ENCODE data around the gene CTSH. TPM values are rescaled to one million over a fixed set of nuclear protein-coding genes. Genes with fewer than 3 reads are reported as not detected.
"Not testable (repeated sequence)": the region's sequence is repeated elsewhere in the genome, so short reads cannot be mapped to it uniquely, and the experiment has no call there.

CTSH gene
- total RNA-seq, 4 donors from 2014 or later = 72.9 to 280 (median 111) TPM

- Histone ChIP-seq H3K4me3 (no peak overlapping the region), H3K36me3 (no peaks in the 10 kb centered on the region), H3K27me3 (no peaks in the 10 kb centered on the region), H3K27ac (no peak overlapping the region), H3K9me3 (no peaks in the 10 kb centered on the region), H3K4me1 (peaks cover 0 to 15% of the 10 kb centered on the region in 2 donors)
- DNase-seq = no peak
- intact Hi-C loops (cut with DNase I; ENCODE audit: low total_unique reads) = no loop called here
- TF ChIP-seq CTCF (IDR thresholded peaks at IDR 0.05) (no peak), POLR2A (IDR thresholded peaks at IDR 0.05) (no peak)
Observed at GRCh38 chr15:78880242-78880533, 64.7 kb downstream of the CTSH start.

DNA sequence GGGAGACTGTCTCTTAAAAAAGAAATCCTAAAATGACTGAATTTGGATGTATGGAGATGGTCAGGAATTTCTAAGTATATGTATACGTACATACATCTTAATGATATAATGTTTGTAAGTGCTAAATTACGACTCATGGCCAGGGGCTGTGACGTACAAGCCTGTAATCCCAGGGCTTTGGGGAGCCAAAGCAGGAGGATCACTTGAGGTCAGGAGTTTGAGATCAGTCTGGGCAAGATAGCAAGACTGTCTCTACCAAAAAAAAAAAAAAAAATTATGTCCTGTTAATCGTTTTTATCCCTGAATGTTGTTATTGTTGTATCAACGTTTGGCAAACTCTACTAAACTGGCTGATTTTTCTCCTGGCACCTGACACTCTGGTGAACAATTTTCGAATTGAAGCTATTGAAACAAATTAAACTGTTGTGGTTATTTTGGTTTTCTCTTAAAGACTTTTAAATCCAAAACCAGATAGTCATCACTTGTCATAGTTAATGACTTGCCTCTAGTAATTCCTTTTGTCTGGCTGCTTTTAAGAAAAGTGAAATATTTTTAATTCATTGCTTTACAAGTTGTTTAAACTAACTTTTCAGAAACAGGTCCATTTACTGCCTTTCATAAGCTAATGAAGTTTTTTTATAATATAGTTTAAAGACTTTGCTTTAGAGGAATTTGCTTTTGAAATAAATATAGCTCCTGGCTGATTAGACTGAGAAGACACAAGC lies 65.2 kb downstream of the CTSH start:
- no peak for DNase-seq
- Histone ChIP-seq H3K4me1 (peaks cover 0 to 15% of the 10 kb centered on the region in 2 donors), H3K27me3 (no peaks in the 10 kb centered on the region), H3K4me3 (no peak overlapping the region), H3K27ac (no peak overlapping the region), H3K36me3 (no peaks in the 10 kb centered on the region), H3K9me3 (no peaks in the 10 kb centered on the region)
- intact Hi-C loops (cut with DNase I; ENCODE audit: low total_unique reads) = no loop called here
- TF ChIP-seq POLR2A (IDR thresholded peaks at IDR 0.05) (no peak), CTCF (IDR thresholded peaks at IDR 0.05) (no peak)

- DNase-seq = no peak
- intact Hi-C loops (cut with DNase I; ENCODE audit: low total_unique reads) = no loop called here
- no peak overlapping the region for H3K4me3 ChIP-seq
- H3K4me1 ChIP-seq = peaks cover 0 to 15% of the 10 kb centered on the region in 2 donors
- peak overlapping the region in 1 of 2 donors; percentile 4 for H3K27ac ChIP-seq
- TF ChIP-seq POLR2A (IDR thresholded peaks at IDR 0.05) = no peak
- TF ChIP-seq CTCF (IDR thresholded peaks at IDR 0.05) = no peak
- no peaks in the 10 kb centered on the region for H3K27me3 ChIP-seq
- H3K36me3 ChIP-seq = no peaks in the 10 kb centered on the region
- no peaks in the 10 kb centered on the region for H3K9me3 ChIP-seq
Observed at GRCh38 chr15:78878356-78878755, 66.5 kb downstream of the CTSH start.

GRCh38 chr15:78876954-78877353 lies 67.9 kb downstream of the CTSH start:
- intact Hi-C loops (cut with DNase I; ENCODE audit: low total_unique reads); H3K36me3 ChIP-seq; H3K27ac ChIP-seq; H3K4me1 ChIP-seq; H3K27me3 ChIP-seq; H3K4me3 ChIP-seq; H3K9me3 ChIP-seq; DNase-seq: not testable (repeated sequence)

- Histone ChIP-seq H3K4me1 (peaks cover 0 to 3% of the 10 kb centered on the region in 2 donors), H3K36me3 (no peaks in the 10 kb centered on the region), H3K4me3 (peak overlapping the region in 1 of 2 donors; percentile 82), H3K27ac (peak overlapping the region; percentile 95 to 98), H3K27me3 (no peaks in the 10 kb centered on the region), H3K9me3 (no peaks in the 10 kb centered on the region)
- intact Hi-C loops (cut with DNase I; ENCODE audit: low total_unique reads) = no loop called here
- TF ChIP-seq CTCF (IDR thresholded peaks at IDR 0.05) (no peak), POLR2A (IDR thresholded peaks at IDR 0.05) (no peak)
- no peak for DNase-seq
Observed at GRCh38 chr15:78875107-78875914, 69.5 kb downstream of the CTSH start.
